ENCODE results near the gene TRMT2A. TPM values are rescaled to one million over a fixed set of nuclear protein-coding genes. Genes with fewer than 3 reads are reported as not detected.
A peak's percentile ranks its signal among the peaks of the same experiment; 100 is the strongest.

TRMT2A gene
- total RNA-seq, 4 donors from 2014 or later, result 34.0 to 36.7 (median 35.0) TPM

DNA sequence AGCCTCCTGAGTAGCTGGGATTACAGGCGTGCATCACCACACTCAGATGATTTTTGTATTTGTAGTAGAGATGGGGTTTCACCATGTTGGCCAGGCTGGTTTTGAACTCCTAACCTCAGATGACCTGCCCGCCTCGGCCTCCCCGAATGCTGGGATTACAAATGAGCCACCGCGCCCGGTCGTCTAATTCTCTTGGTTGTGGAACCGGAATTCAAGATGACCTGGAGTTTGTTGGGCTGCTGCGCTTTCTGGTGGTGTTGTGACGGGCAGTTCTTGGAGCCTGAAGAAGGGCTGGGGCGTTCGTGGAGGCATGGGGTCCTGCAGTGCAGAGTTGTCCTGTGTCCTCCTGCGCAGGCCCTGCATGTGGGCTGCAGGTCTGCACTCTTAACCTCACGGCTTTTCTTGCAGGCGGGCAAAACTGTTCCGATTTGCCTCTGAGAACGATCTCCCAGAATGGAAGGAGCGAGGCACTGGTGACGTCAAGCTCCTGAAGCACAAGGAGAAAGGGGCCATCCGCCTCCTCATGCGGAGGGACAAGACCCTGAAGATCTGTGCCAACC, 4.9 kb upstream of the TRMT2A start:
- Histone ChIP-seq H3K36me3 (peaks cover 53 to 79% (median 69%) of the 10 kb centered on the region in 4 donors), H3K4me1 (peaks cover 19 to 50% (median 40%) of the 10 kb centered on the region in 4 donors), H3K9me3 (no peaks in the 10 kb centered on the region), H3K4me3 (no peak overlapping the region), H3K27me3 (no peaks in the 10 kb centered on the region), H3K27ac (replicated peaks in 1 of 4) (no peak overlapping the region)
- no peak for DNase-seq (ENCODE audit: extremely low spot score)
- WGBS, result 87% methylated on average over 19 of the region's 22 CpGs
- TF ChIP-seq POLR2A (IDR thresholded peaks at IDR 0.05; ENCODE audit: low read depth) (no peak), EP300 (IDR thresholded peaks at IDR 0.05) (no peak), POLR2AphosphoS5 (IDR thresholded peaks at IDR 0.05) (no peak)
- TF ChIP-seq, protein P1, sequence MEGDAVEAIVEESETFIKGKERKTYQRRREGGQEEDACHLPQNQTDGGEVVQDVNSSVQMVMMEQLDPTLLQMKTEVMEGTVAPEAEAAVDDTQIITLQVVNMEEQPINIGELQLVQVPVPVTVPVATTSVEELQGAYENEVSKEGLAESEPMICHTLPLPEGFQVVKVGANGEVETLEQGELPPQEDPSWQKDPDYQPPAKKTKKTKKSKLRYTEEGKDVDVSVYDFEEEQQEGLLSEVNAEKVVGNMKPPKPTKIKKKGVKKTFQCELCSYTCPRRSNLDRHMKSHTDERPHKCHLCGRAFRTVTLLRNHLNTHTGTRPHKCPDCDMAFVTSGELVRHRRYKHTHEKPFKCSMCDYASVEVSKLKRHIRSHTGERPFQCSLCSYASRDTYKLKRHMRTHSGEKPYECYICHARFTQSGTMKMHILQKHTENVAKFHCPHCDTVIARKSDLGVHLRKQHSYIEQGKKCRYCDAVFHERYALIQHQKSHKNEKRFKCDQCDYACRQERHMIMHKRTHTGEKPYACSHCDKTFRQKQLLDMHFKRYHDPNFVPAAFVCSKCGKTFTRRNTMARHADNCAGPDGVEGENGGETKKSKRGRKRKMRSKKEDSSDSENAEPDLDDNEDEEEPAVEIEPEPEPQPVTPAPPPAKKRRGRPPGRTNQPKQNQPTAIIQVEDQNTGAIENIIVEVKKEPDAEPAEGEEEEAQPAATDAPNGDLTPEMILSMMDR (IDR thresholded peaks at IDR 0.05), result no peak
- intact Hi-C loops (cut with DNase I), result no loop called here

DNA sequence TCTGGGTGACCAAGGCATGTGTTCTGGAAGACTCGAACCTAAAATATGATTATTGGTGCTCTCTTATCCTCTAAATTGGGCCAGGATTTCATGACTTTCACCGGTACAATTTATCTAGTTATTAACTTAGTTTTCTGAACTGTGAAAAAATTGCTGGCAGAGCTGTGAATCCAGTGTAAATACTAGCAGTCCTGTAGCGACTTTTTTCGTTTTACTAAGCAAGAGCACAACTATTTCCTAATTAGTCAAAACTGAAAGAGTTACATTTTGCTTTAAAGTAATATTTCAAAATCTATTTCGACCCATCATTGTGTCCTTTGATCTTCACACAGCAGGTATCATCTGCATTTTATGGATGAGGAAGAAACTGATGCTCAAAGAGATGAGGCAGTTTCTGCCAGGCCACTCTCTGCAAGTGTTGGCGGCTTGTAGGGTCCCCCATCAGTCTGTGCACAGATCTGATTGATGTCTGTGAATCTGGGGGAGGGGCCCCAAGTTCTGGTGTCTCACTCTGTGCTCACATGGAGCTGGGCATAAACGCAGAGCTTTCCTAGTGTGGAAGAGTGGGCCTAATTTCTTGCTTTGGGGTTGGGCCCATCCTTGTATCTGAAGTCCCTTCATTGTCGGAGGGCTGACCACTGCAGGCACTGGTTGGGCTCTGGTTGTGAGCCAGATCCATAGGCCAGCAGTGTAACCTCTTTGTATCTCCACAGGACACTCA, 1.4 kb upstream of the TRMT2A start:
- no peaks in the 10 kb centered on the region for H3K9me3 ChIP-seq
- 10% methylated on average over 8 of the region's 8 CpGs for WGBS
- peak overlapping the region; percentile 80 to 91 (median 86) for H3K4me3 ChIP-seq
- H3K27ac ChIP-seq (replicated peaks in 1 of 4), result peak overlapping the region; percentile 85 to 91 (median 88)
- DNase-seq (ENCODE audit: extremely low spot score), result no peak
- intact Hi-C loops (cut with DNase I), result no loop called here
- H3K36me3 ChIP-seq, result peaks cover 26 to 70% (median 59%) of the 10 kb centered on the region in 4 donors
- TF ChIP-seq POLR2A (IDR thresholded peaks at IDR 0.05; ENCODE audit: low read depth) (no peak), EP300 (IDR thresholded peaks at IDR 0.05) (no peak), POLR2AphosphoS5 (IDR thresholded peaks at IDR 0.05) (no peak)
- TF ChIP-seq, protein P1 (IDR thresholded peaks at IDR 0.05), result no peak
- H3K4me1 ChIP-seq, result peaks cover 29 to 75% (median 56%) of the 10 kb centered on the region in 4 donors
- no peaks in the 10 kb centered on the region for H3K27me3 ChIP-seq

DNA sequence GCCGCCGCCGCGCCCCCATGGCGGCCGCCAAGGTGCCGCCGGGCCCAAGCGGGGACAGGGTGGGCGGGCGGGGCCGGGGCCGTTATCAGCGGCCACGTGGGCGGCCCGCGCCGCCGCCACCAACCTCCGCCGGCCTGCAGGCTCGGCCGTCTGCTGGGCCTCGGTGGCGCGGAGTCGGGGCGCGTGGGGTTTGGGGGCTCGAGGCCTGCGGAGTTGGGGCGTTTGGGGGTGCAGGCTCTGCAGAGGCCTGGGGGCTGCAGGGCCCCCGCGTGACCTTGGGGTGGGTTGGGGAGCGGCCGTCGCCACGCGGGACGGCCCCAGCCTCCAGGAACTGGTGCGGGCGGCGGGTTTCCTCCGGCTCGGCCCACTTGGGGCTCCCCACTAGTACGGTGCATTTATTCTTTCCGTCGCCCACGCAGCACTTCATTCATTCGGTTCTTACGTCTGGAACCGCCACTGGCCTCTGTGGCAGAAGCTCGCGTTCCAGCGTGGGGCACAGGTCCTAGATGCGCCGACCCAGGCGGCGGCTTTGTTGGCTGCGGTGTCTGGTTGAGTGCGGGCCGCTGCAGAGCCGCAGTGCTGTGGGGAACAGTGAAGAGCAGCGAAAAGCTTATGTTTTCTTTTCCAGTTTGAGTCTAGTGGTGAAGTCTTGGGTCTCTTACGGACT, 740 bp upstream of the TRMT2A start:
- H3K36me3 ChIP-seq, result peaks cover 31 to 73% (median 64%) of the 10 kb centered on the region in 4 donors
- H3K27me3 ChIP-seq, result no peaks in the 10 kb centered on the region
- DNase-seq (ENCODE audit: extremely low spot score), result no peak
- 1% methylated on average over 28 of the region's 66 CpGs for WGBS
- TF ChIP-seq EP300 (IDR thresholded peaks at IDR 0.05) (no peak), POLR2A (IDR thresholded peaks at IDR 0.05; ENCODE audit: low read depth) (no peak), POLR2AphosphoS5 (IDR thresholded peaks at IDR 0.05) (no peak)
- TF ChIP-seq, protein P1 (IDR thresholded peaks at IDR 0.05), result no peak
- intact Hi-C loops (cut with DNase I), result no loop called here
- H3K4me1 ChIP-seq, result peaks cover 29 to 75% (median 56%) of the 10 kb centered on the region in 4 donors
- H3K4me3 ChIP-seq, result peak overlapping the region; percentile 80 to 91 (median 86)
- peak overlapping the region; percentile 85 to 91 (median 88) for H3K27ac ChIP-seq (replicated peaks in 1 of 4)
- H3K9me3 ChIP-seq, result no peaks in the 10 kb centered on the region

DNA sequence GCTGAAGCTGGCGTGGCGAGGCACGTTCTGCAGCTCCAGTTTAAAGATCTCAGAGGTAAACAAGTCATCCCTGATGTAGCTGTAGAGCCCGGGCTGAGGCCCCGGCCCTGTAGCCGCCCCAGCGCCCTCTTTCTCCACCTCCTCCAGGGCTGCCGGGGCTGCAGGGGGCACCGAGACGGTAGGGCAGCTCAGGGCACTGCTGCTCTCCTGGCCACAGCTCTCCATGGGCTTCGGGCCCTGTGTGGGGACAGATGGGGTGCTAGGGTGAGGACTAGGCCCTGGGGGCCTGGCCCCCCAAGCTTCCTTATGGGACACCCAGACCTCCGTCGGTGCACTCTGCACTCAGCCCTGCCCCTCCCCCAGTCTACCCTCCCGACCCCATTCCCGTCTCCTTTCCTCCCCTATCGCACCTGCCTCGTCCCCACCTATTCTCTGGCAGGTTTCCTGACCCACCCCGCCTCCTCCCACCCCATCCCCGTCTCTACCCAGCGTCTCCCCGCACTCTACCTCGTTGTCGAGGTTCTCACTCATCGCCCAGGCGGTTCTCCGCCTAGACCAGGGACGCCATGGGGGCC, 563 bp downstream of the TRMT2A start:
- intact Hi-C loops (cut with DNase I), result no loop called here
- WGBS, result 8% methylated on average over 20 of the region's 27 CpGs
- H3K27ac ChIP-seq (replicated peaks in 1 of 4), result peak overlapping the region; percentile 85 to 91 (median 88)
- peaks cover 35 to 64% (median 51%) of the 10 kb centered on the region in 4 donors for H3K4me1 ChIP-seq
- DNase-seq (ENCODE audit: extremely low spot score), result no peak
- no peaks in the 10 kb centered on the region for H3K27me3 ChIP-seq
- H3K9me3 ChIP-seq, result no peaks in the 10 kb centered on the region
- TF ChIP-seq EP300 (IDR thresholded peaks at IDR 0.05) (no peak), POLR2A (IDR thresholded peaks at IDR 0.05; ENCODE audit: low read depth) (no peak), POLR2AphosphoS5 (IDR thresholded peaks at IDR 0.05) (no peak)
- TF ChIP-seq, protein P1 (IDR thresholded peaks at IDR 0.05), result no peak
- peak overlapping the region; percentile 80 to 91 (median 86) for H3K4me3 ChIP-seq
- H3K36me3 ChIP-seq, result peaks cover 32 to 73% (median 69%) of the 10 kb centered on the region in 4 donors

All from esophagus muscularis mucosa (tissue), 4 donors.